Measurements from ENCODE around the gene LRIT2. TPM values are rescaled to one million over a fixed set of nuclear protein-coding genes. Genes with fewer than 3 reads are reported as not detected.

Gene LRIT2
- not detected for total RNA-seq
- not detected for polyA plus RNA-seq
- long read RNA-seq, donor 1 = 0 reads
- long read RNA-seq, donor 2 = 0 reads
- long read RNA-seq, donor 3 = 0 reads
- long read RNA-seq, donor 4 = 0 reads
- long read RNA-seq, donor 5 = 0 reads

- H3K27ac ChIP-seq (ENCODE audit: low read depth in 1 of 2, low read length in 1 of 2) = no peak within 1 kb of the TSS
- 66 to 73% methylated on average over 6 of the region's 6 CpGs for WGBS, 2 donors
- H3K4me1 ChIP-seq (ENCODE audit: control insufficient read depth in 5 of 5, insufficient read depth in 5 of 5, low read length in 5 of 5) = no peaks in the 10 kb centered on the region
- no peak within 1 kb of the TSS for H3K9ac ChIP-seq (ENCODE audit: insufficient read depth in 1 of 2, low read length in 2 of 2)
- H3K27me3 ChIP-seq (ENCODE audit: control insufficient read depth in 3 of 3, insufficient read depth in 3 of 3, low read length in 2 of 3) = no peaks in the 10 kb centered on the region
- no peak for ATAC-seq (ENCODE audit: insufficient read depth, low FRiP score)
- H3K4me3 ChIP-seq = no peak within 1 kb of the TSS
- no peak for DNase-seq
- TF ChIP-seq CTCF (IDR thresholded peaks at IDR 0.05; ENCODE audit: control extremely low read depth, extremely low read depth) = no peak
- H3K9me3 ChIP-seq (ENCODE audit: control insufficient read depth in 4 of 4, insufficient read depth in 3 of 4, low read length in 3 of 4) = no peaks in the 10 kb centered on the region
- no peaks in the 10 kb centered on the region for H3K36me3 ChIP-seq (ENCODE audit: control insufficient read depth in 4 of 4, insufficient read depth in 4 of 4, low read length in 4 of 4)
Observed at GRCh38 chr10:84225427-84226173, at the start of gene LRIT2. Gene LRIT2, minus strand, starts transcription at chr10:84225544. Its CDS starts 24 bp downstream, at chr10:84225520.

- ATAC-seq (ENCODE audit: insufficient read depth, low FRiP score) = peak; percentile 32
- H3K27me3 ChIP-seq (ENCODE audit: control insufficient read depth in 3 of 3, insufficient read depth in 3 of 3, low read length in 2 of 3) = peaks cover 0 to 2% (median 0%) of the 10 kb centered on the region in 3 donors
- no peak for DNase-seq
- no peaks in the 10 kb centered on the region for H3K9me3 ChIP-seq (ENCODE audit: control insufficient read depth in 4 of 4, insufficient read depth in 3 of 4, low read length in 3 of 4)
- H3K36me3 ChIP-seq (ENCODE audit: control insufficient read depth in 4 of 4, insufficient read depth in 4 of 4, low read length in 4 of 4) = no peaks in the 10 kb centered on the region
- no peak overlapping the region for H3K27ac ChIP-seq (ENCODE audit: low read depth in 1 of 2, low read length in 1 of 2)
- no peak overlapping the region for H3K9ac ChIP-seq (ENCODE audit: insufficient read depth in 1 of 2, low read length in 2 of 2)
- TF ChIP-seq CTCF (IDR thresholded peaks at IDR 0.05; ENCODE audit: control extremely low read depth, extremely low read depth) = no peak
- WGBS, 2 donors = 40 to 59% methylated on average over 1 of the region's 1 CpG
- no peak overlapping the region for H3K4me3 ChIP-seq
- peaks cover 0 to 2% (median 0%) of the 10 kb centered on the region in 5 donors for H3K4me1 ChIP-seq (ENCODE audit: control insufficient read depth in 5 of 5, insufficient read depth in 5 of 5, low read length in 5 of 5)
Observed at GRCh38 chr10:84270708-84271107, 45.4 kb upstream of the LRIT2 start.

- Histone ChIP-seq H3K27ac (ENCODE audit: low read depth in 1 of 2, low read length in 1 of 2) (no peak overlapping the region), H3K9me3 (ENCODE audit: control insufficient read depth in 4 of 4, insufficient read depth in 3 of 4, low read length in 3 of 4) (no peaks in the 10 kb centered on the region), H3K36me3 (ENCODE audit: control insufficient read depth in 4 of 4, insufficient read depth in 4 of 4, low read length in 4 of 4) (no peaks in the 10 kb centered on the region), H3K4me3 (no peak overlapping the region), H3K4me1 (ENCODE audit: control insufficient read depth in 5 of 5, insufficient read depth in 5 of 5, low read length in 5 of 5) (peaks cover 0 to 2% (median 0%) of the 10 kb centered on the region in 5 donors), H3K9ac (ENCODE audit: insufficient read depth in 1 of 2, low read length in 2 of 2) (no peak overlapping the region), H3K27me3 (ENCODE audit: control insufficient read depth in 3 of 3, insufficient read depth in 3 of 3, low read length in 2 of 3) (peaks cover 0 to 2% (median 0%) of the 10 kb centered on the region in 3 donors)
- ATAC-seq (ENCODE audit: insufficient read depth, low FRiP score) (no peak), DNase-seq (no peak)
- no peak for TF ChIP-seq CTCF (IDR thresholded peaks at IDR 0.05; ENCODE audit: control extremely low read depth, extremely low read depth)
- 78 to 88% methylated on average over 2 of the region's 2 CpGs for WGBS, 2 donors
Observed at GRCh38 chr10:84269773-84270172, 44.4 kb upstream of the LRIT2 start.

Measured in lung (tissue), 16 donors.